Measurements from ENCODE around the gene TSPAN4. TPM values are rescaled to one million over a fixed set of nuclear protein-coding genes. Genes with fewer than 3 reads are reported as not detected.

The TSPAN4 gene
- total RNA-seq, 1 experiment from 2014 or later = 43.6 TPM

- Histone ChIP-seq H3K4me1 (replicated peaks; ENCODE audit: insufficient read depth) (no peaks in the 10 kb centered on the region), H3F3A (ENCODE audit: insufficient read depth, low read depth) (no peaks in the 10 kb centered on the region), H3K27me3 (ENCODE audit: insufficient read depth, low read depth) (no peaks in the 10 kb centered on the region), H3K36me3 (ENCODE audit: low read depth) (no peaks in the 10 kb centered on the region), H4K20me1 (ENCODE audit: insufficient read depth) (no peaks in the 10 kb centered on the region), H3K9me3 (ENCODE audit: insufficient read depth, low read depth) (no peaks in the 10 kb centered on the region), H2AFZ (no peak overlapping the region), H3K79me2 (ENCODE audit: low read depth) (no peaks in the 10 kb centered on the region), H3K9me2 (ENCODE audit: insufficient read depth) (no peaks in the 10 kb centered on the region), H3K4me2 (no peak overlapping the region), H3K4me3 (no peak overlapping the region), H3K27ac (no peak overlapping the region)
- BruUV-seq (replicated peaks) = no TSS peak
- ChIA-PET POLR2A (ENCODE audit: unreplicated experiment) (no interaction called here), CTCF (no interaction called here)
- TF ChIP-seq CTCF (conservative IDR thresholded peaks at IDR 0.05) (no peak), EZH2 (IDR thresholded peaks at IDR 0.05; ENCODE audit: low read depth) (no peak)
- DNase-seq = no peak
- intact Hi-C loops (cut with micrococcal nuclease; ENCODE audit: unreplicated experiment) = no loop called here
Observed at GRCh38 chr11:895331-896110, 52.9 kb downstream of the TSPAN4 start.

GRCh38 chr11:897253-898142 lies 54.8 kb downstream of the TSPAN4 start:
- no peaks in the 10 kb centered on the region for H3K9me2 ChIP-seq (ENCODE audit: insufficient read depth)
- DNase-seq = no peak
- no peaks in the 10 kb centered on the region for H3K9me3 ChIP-seq (ENCODE audit: insufficient read depth, low read depth)
- no peaks in the 10 kb centered on the region for H4K20me1 ChIP-seq (ENCODE audit: insufficient read depth)
- no peaks in the 10 kb centered on the region for H3K36me3 ChIP-seq (ENCODE audit: low read depth)
- ChIA-PET POLR2A (ENCODE audit: unreplicated experiment) (interaction anchor here (0.7 kb wide), 1 partner anchor 12 kb away, joined by 6 read pairs; no protein-coding TSS in a partner anchor), CTCF (interaction anchor here (0.5 kb wide), 1 partner anchor 13 kb away, joined by 3 read pairs; no protein-coding TSS in a partner anchor)
- no peak overlapping the region for H3K27ac ChIP-seq
- no peak for TF ChIP-seq EZH2 (IDR thresholded peaks at IDR 0.05; ENCODE audit: low read depth)
- no peak for TF ChIP-seq CTCF (conservative IDR thresholded peaks at IDR 0.05)
- intact Hi-C loops (cut with micrococcal nuclease; ENCODE audit: unreplicated experiment) = no loop called here
- no TSS peak for BruUV-seq (replicated peaks)
- H3F3A ChIP-seq (ENCODE audit: insufficient read depth, low read depth) = no peaks in the 10 kb centered on the region
- H3K4me1 ChIP-seq (replicated peaks; ENCODE audit: insufficient read depth) = no peaks in the 10 kb centered on the region
- H3K27me3 ChIP-seq (ENCODE audit: insufficient read depth, low read depth) = no peaks in the 10 kb centered on the region
- no peak overlapping the region for H3K4me2 ChIP-seq
- H2AFZ ChIP-seq = no peak overlapping the region
- no peak overlapping the region for H3K4me3 ChIP-seq
- no peaks in the 10 kb centered on the region for H3K79me2 ChIP-seq (ENCODE audit: low read depth)

DNA sequence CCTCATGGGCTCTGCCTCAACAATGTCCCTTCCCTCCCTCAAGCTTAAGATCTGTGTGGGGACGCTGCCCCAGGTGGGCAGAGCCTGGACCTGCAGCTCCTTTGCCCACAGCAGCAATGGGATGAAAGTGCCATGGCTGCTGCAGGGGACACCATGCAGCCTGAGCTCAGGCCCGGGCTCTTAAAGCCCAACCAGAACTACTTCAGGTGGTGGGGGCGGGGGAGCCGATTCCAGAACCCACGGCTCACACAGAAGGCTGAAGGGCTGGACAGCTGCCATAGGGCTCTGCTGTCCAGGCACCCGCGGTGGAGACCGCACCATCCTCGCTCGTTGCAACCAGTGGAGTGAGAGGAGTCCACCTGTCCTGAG lies 55.5 kb downstream of the TSPAN4 start:
- Histone ChIP-seq H3K9me3 (ENCODE audit: insufficient read depth, low read depth) (no peaks in the 10 kb centered on the region), H3K27me3 (ENCODE audit: insufficient read depth, low read depth) (no peaks in the 10 kb centered on the region), H3K4me1 (replicated peaks; ENCODE audit: insufficient read depth) (no peaks in the 10 kb centered on the region), H3K36me3 (ENCODE audit: low read depth) (no peaks in the 10 kb centered on the region), H3K27ac (no peak overlapping the region), H3K4me3 (no peak overlapping the region), H2AFZ (no peak overlapping the region), H4K20me1 (ENCODE audit: insufficient read depth) (no peaks in the 10 kb centered on the region), H3K9me2 (ENCODE audit: insufficient read depth) (no peaks in the 10 kb centered on the region), H3K79me2 (ENCODE audit: low read depth) (no peaks in the 10 kb centered on the region), H3F3A (ENCODE audit: insufficient read depth, low read depth) (no peaks in the 10 kb centered on the region), H3K4me2 (no peak overlapping the region)
- BruUV-seq (replicated peaks) = no TSS peak
- CTCF ChIA-PET = interaction anchor here (0.5 kb wide), 1 partner anchor 12 kb away, joined by 3 read pairs; no protein-coding TSS in a partner anchor
- TF ChIP-seq EZH2 (IDR thresholded peaks at IDR 0.05; ENCODE audit: low read depth) (no peak), CTCF (conservative IDR thresholded peaks at IDR 0.05) (peak; percentile 53)
- POLR2A ChIA-PET (ENCODE audit: unreplicated experiment) = interaction anchor here (0.7 kb wide), 1 partner anchor 12 kb away, joined by 6 read pairs; no protein-coding TSS in a partner anchor
- DNase-seq = no peak
- intact Hi-C loops (cut with micrococcal nuclease; ENCODE audit: unreplicated experiment) = no loop called here

Data from PC-9 (cell line).